Effector CD8-positive, alpha-beta T cell (primary cell): ENCODE measurements around the gene GNGT1.
"Not testable (repeated sequence)": the region's sequence is repeated elsewhere in the genome, so short reads cannot be mapped to it uniquely, and the experiment has no call there.

ENCODE experiments used
- DNase-seq: peaks from one replicate; lab custom pipeline; 2025; lab: John Stamatoyannopoulos, UW

GNGT1 gene

DNA sequence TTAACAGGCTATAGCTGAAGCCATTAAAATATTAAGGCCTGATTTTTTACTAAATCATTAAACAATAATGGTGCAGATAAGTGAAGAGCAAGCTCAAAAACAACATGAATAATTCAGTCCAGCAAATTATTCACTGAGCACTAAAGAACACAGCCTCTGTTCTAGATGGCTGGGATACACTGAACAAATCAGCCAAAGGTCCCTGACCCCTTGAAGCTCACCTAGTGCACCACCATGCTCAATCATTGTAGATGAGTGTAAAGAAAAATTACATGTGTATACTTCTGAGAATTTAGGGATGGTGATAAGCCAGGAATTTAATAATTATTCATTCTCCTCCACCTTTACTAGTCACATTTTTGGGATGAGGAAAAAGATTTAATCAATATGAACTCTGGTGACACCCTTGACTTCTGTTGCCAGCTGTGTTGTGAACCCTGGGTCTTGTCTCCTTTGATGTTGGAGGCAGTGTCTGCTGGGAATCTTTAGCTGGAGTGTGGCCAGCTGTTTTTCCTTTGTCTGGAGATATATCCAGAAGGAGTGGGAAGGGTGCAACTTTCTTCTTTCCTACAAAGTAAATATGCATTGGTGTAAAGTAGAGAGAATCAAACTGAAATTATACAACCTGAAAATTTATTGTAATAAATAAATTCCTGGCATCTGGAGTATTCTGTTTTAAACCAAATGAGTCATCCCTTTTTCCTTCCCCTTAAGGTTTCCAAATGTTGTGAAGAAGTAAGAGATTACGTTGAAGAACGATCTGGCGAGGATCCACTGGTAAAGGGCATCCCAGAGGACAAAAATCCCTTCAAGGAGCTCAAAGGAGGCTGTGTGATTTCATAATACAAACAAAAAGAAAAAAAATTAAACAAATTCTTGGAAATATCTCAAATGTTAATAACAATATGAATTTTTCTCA, 4.0 kb downstream of the GNGT1 start:
- no peak for DNase-seq

GRCh38 chr7:93911242-93911641, 4.9 kb downstream of the GNGT1 start:
- not testable (repeated sequence) for DNase-seq

GRCh38 chr7:93911661-93912060, 5.3 kb downstream of the GNGT1 start:
- DNase-seq, result not testable (repeated sequence)

DNA sequence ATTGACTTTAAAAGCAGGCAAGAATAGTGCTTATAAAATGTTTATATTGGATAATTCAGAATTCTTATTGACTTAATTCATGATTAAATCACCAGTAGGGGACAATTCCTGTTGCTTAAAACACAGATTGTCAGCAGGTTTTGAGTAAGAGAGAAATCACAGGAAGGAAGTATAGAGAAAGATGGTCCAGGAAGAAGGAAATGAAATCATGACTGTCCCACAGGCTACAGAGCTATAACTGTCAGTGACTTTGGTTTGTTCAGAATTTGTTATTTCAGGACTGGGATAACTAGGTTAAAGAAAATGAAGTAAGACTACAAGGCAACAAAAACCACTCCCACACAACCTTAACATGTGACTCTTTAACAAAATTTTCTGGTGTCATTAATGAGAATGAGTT, 6.8 kb downstream of the GNGT1 start:
- DNase-seq, result no peak

GRCh38 chr7:93914581-93915066, 8.3 kb downstream of the GNGT1 start:
- DNase-seq, result no peak

DNA sequence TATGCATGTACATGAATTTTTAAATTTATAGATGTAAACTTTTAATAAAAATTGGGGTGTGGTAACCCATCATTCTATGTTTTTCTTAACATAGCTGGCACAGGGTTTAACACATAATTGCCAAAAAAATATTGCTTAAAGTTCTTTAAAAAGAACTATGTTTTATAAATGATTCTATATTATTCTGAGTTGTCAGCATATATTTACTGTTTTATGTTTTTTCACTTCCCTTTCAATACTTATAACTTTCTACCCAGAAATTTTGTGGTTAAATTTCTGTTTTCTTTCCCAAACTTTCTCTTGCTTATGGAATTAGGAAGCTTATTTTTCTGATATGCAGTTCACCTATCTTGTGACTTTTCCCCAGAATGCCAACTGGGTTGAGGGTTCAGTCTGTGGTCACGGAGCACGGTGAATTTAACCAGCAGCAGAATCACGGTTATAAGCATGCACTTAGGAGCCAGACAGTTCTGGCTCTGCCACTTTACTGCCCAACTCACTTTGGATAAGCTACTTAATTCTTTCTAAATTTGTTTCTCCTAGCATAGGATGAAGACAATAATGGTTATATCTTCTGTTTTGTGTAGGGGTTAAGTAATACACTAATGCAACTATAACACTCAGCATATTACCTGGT, 9.0 kb downstream of the GNGT1 start:
- DNase-seq, result not testable (repeated sequence)

GRCh38 chr7:93915888-93916287, 9.5 kb downstream of the GNGT1 start:
- not testable (repeated sequence) for DNase-seq

- DNase-seq, result not testable (repeated sequence)
These were observed 9.9 kb downstream of the GNGT1 start for GRCh38 chr7:93916315-93916714.

GRCh38 chr7:93920496-93921182, 14.3 kb downstream of the GNGT1 start:
- no peak for DNase-seq

- no peak for DNase-seq
These were observed 14.8 kb downstream of the GNGT1 start for GRCh38 chr7:93921186-93921585.

GRCh38 chr7:93921607-93922566, 15.5 kb downstream of the GNGT1 start, which contains the start of gene GNG11:
Gene GNG11, plus strand, starts transcription at chr7:93921735. Its CDS starts 403 bp downstream, at chr7:93922138.
- no peak for DNase-seq

- no peak for DNase-seq
These were observed 16.9 kb downstream of the GNGT1 start for GRCh38 chr7:93923296-93923695.

DNA sequence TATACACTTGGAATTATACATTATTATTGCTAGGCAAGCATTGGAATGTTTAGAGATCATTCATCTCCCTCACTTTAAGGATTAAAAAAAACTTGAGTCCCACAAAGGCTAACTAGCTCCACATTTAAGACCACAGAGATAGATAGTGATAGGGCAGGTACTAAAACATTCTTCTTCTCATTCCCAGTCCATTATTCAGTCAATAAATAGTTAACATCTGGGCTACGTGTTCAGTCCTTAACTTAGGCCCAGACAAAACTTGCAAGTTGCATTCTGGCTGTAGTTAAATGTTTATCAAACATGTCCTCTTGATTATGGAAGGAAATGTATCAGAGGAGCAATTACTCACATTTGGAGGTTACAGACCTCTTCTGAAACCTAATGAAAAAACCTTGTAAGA, 17.6 kb downstream of the GNGT1 start:
- no peak for DNase-seq

- DNase-seq, result no peak
These were observed 20.4 kb downstream of the GNGT1 start for GRCh38 chr7:93926800-93927199.

DNA sequence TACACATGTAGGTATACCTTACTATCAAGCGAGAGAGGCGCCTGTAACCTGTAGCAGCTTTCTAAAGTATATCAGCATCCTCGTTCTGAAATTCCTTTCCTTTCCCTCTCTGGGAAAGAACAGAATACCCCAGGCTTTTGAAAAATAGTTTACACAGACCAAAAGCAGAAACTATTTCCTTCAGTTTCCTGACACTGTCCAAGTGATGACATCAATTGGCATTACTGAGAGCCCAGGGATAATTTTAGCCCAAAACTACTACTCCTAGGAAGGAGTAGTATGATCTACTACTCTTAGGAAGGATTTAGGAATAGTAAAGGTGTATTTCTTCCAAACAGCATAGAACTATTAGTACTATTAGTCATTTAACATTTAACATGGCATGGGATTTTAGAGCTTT, 21.2 kb downstream of the GNGT1 start:
- no peak for DNase-seq

- no peak for DNase-seq
These were observed 25.3 kb downstream of the GNGT1 start for GRCh38 chr7:93931655-93932054.

DNA sequence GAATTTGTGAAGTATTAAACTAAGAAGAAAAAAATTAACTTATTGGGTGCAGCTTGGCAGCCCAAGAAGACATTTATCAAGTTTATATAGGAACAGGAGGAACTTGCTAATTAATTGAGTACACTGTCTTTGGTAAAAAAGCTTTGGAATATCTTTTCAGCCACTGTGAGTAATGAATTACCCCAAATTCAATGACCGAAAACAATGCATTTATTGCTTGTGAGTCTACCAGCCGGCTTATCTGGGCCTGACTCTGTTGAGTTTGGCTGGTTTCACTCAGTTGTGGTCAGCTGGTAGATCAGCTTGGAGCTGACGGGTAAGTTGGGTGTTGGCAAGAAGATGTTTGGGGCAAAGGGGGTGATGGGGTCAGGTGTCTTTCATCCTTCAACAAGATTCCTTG, 26.8 kb downstream of the GNGT1 start:
- DNase-seq, result no peak

DNA sequence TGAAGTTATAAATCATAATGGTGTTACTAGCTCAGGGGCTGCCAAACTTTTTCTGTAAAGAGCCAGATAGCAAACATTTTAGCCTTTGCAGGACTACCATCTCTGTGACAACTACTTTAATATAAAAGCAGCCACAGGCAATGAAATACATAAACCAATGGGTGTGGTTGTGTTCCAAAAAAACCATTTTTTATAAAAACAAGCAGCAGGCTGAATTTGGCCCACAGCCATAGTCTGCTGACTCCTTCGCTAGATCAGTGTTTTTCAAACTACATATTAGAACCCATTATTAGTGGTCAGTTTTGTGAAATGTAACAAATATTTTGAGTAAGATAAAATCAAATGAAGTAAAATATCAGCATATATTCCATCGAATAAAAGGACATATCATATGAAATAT, 28.7 kb downstream of the GNGT1 start:
- no peak for DNase-seq

GRCh38 chr7:93937818-93938217, 31.5 kb downstream of the GNGT1 start:
- no peak for DNase-seq

DNA sequence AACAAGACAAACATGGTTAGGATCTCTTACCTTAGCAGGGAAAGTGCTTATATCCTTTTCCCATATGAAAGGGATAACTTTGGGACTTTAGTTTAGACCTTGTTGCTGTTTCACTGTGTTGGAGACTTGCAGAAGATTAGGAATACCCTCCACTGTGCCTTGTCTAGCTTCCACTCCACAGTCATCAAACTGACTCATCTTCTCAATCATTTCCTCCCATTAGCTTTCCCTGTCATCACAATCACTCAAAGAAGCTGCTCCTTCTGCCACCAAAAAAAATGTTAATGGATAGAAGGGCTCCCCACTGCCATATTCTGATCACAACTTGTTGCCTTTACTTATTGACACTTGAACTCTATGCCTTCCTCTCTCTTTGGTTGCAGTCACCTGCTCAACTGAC, 31.9 kb downstream of the GNGT1 start:
- no peak for DNase-seq

DNA sequence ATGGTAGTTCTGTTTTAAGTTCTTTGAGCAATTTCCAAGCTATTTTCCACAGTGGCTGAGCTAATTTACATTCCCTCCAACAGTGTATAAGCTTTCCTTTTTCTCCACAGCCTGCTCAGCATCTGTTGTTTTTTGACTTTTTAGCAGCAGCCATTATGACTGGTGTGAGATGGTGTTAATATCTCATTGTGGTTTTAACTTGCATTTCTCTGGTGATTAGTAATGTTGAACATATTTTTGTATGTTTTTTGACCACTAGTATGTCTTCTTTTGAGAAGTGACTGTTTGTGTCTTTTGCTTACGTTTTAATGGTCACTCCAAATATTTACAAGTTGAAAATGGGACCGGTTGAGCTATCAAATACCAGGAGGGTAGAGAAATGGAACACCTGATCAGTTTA, 35.6 kb downstream of the GNGT1 start:
- DNase-seq, result no peak
